Measurements from ENCODE around the gene SPIN1. TPM values are rescaled to one million over a fixed set of nuclear protein-coding genes. Genes with fewer than 3 reads are reported as not detected.

Gene SPIN1
- total RNA-seq, 3 donors from 2014 or later = 51.5 to 98.7 (median 67.7) TPM

- ATAC-seq = no peak
- H3K4me1 ChIP-seq (ENCODE audit: low read depth) = no peaks in the 10 kb centered on the region
- TF ChIP-seq CTCF (IDR thresholded peaks at IDR 0.05) = no peak
- intact Hi-C loops (cut with DNase I, micrococcal nuclease) = no loop called here
- H3K9me3 ChIP-seq = no peaks in the 10 kb centered on the region
- no peak for DNase-seq
- H3K36me3 ChIP-seq (ENCODE audit: low read depth) = no peaks in the 10 kb centered on the region
- no peak overlapping the region for H3K4me3 ChIP-seq
Measured at GRCh38 chr9:88488166-88488565, 99.9 kb downstream of the SPIN1 start.

- Histone ChIP-seq H3K9me3 (no peaks in the 10 kb centered on the region), H3K36me3 (ENCODE audit: low read depth) (no peaks in the 10 kb centered on the region), H3K4me1 (ENCODE audit: low read depth) (no peaks in the 10 kb centered on the region), H3K4me3 (no peak overlapping the region)
- intact Hi-C loops (cut with DNase I, micrococcal nuclease) = no loop called here
- no peak for DNase-seq
- TF ChIP-seq CTCF (IDR thresholded peaks at IDR 0.05) = no peak
- no peak for ATAC-seq
Measured at GRCh38 chr9:88494983-88495721, 106.9 kb downstream of the SPIN1 start.

- H3K36me3 ChIP-seq (ENCODE audit: low read depth) = no peaks in the 10 kb centered on the region
- H3K9me3 ChIP-seq = no peaks in the 10 kb centered on the region
- no peaks in the 10 kb centered on the region for H3K4me1 ChIP-seq (ENCODE audit: low read depth)
- TF ChIP-seq CTCF (IDR thresholded peaks at IDR 0.05) = no peak
- no peak overlapping the region for H3K4me3 ChIP-seq
- DNase-seq (no peak), ATAC-seq (no peak)
- intact Hi-C loops (cut with DNase I, micrococcal nuclease) = no loop called here
Measured at GRCh38 chr9:88497224-88497623, 109.0 kb downstream of the SPIN1 start.

- no peaks in the 10 kb centered on the region for H3K36me3 ChIP-seq (ENCODE audit: low read depth)
- no peaks in the 10 kb centered on the region for H3K4me1 ChIP-seq (ENCODE audit: low read depth)
- DNase-seq = no peak
- no peak for ATAC-seq
- no peak for TF ChIP-seq CTCF (IDR thresholded peaks at IDR 0.05)
- intact Hi-C loops (cut with DNase I, micrococcal nuclease) = no loop called here
- no peaks in the 10 kb centered on the region for H3K9me3 ChIP-seq
- H3K4me3 ChIP-seq = no peak overlapping the region
Measured at GRCh38 chr9:88498880-88499279, 110.6 kb downstream of the SPIN1 start.

- Histone ChIP-seq H3K36me3 (ENCODE audit: low read depth) (no peaks in the 10 kb centered on the region), H3K4me1 (ENCODE audit: low read depth) (no peaks in the 10 kb centered on the region), H3K4me3 (no peak overlapping the region), H3K9me3 (no peaks in the 10 kb centered on the region)
- DNase-seq (no peak), ATAC-seq (no peak)
- intact Hi-C loops (cut with DNase I, micrococcal nuclease) = no loop called here
- no peak for TF ChIP-seq CTCF (IDR thresholded peaks at IDR 0.05)
Measured at GRCh38 chr9:88501086-88501485, 112.8 kb downstream of the SPIN1 start.

Measured in mucosa of descending colon (tissue), 3 donors.